Astrocyte (in vitro differentiated cells and primary cell): ENCODE data around the gene TMEM80.

Source experiments
- CTCF ChIP-seq: IDR thresholded peaks from 2 replicates; pipeline ENCODE4 v1.5.1; 2011; ENCODE audit warnings: low read depth, mild to moderate bottlenecking, inconsistent platforms, low read length, moderate library complexity; ENCODE audit not compliant: insufficient read depth
- EZH2 ChIP-seq: IDR thresholded peaks from 2 replicates; pipeline ENCODE4 v1.6.1; 2012; ENCODE audit warnings: mild to moderate bottlenecking, low read length, inconsistent platforms; ENCODE audit not compliant: insufficient read depth

GRCh38 chr11:660681-661444, 34.8 kb upstream of the TMEM80 start:
- TF ChIP-seq CTCF (no peak), EZH2 (no peak)
